ENCODE measurements around the gene WDR3.

The WDR3 gene

DNA sequence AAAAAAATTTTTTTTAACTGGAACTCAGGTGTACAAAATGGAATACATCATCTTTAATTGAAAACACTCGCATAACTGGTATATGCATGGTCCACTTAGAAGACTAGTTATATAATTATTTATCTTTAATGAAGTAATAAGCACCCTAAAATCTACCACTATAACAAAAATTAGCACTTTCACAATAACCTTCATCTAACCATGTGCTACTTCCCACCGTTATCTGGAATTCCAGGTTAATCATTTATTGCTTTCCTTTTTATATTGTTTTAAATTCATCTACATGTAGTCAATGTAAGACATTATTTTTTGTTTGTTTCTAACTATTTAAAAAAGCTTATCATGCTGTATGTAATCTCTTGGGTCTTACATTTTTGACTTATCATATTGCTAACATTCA lies 39.1 kb upstream of the WDR3 start:
- Histone ChIP-seq H3K27me3 (ENCODE audit: insufficient read depth, low read length, poor library complexity, severe bottlenecking) (no peaks in the 10 kb centered on the region), H3K9ac (ENCODE audit: low read depth, low read length, poor library complexity, severe bottlenecking) (no peak overlapping the region), H3K4me2 (ENCODE audit: low read depth, low read length, poor library complexity, severe bottlenecking) (no peak overlapping the region), H3K9me2 (replicated peaks; ENCODE audit: low read depth, low read length) (no peaks in the 10 kb centered on the region), H3F3A (ENCODE audit: low read depth) (no peaks in the 10 kb centered on the region), H3K36me3 (ENCODE audit: insufficient read depth, low read length) (peaks cover 24% of the 10 kb centered on the region; the same call in 1 of the 2 replicates), H3K4me1 (ENCODE audit: insufficient read depth, low read length, poor library complexity, severe bottlenecking) (no peaks in the 10 kb centered on the region), H2AFZ (ENCODE audit: low read length) (no peak overlapping the region), H3K4me3 (ENCODE audit: low read length, poor library complexity, severe bottlenecking) (no peak overlapping the region), H3K79me2 (ENCODE audit: insufficient read depth, low read length) (no peaks in the 10 kb centered on the region), H3K9me3 (ENCODE audit: insufficient read depth, low read depth, low read length) (no peaks in the 10 kb centered on the region), H4K20me1 (ENCODE audit: insufficient read depth, low read length, poor library complexity, severe bottlenecking) (no peaks in the 10 kb centered on the region)
- TF ChIP-seq EZH2phosphoT487 (IDR thresholded peaks at IDR 0.05; ENCODE audit: borderline replicate concordance) = no peak
- TF ChIP-seq, protein P1, sequence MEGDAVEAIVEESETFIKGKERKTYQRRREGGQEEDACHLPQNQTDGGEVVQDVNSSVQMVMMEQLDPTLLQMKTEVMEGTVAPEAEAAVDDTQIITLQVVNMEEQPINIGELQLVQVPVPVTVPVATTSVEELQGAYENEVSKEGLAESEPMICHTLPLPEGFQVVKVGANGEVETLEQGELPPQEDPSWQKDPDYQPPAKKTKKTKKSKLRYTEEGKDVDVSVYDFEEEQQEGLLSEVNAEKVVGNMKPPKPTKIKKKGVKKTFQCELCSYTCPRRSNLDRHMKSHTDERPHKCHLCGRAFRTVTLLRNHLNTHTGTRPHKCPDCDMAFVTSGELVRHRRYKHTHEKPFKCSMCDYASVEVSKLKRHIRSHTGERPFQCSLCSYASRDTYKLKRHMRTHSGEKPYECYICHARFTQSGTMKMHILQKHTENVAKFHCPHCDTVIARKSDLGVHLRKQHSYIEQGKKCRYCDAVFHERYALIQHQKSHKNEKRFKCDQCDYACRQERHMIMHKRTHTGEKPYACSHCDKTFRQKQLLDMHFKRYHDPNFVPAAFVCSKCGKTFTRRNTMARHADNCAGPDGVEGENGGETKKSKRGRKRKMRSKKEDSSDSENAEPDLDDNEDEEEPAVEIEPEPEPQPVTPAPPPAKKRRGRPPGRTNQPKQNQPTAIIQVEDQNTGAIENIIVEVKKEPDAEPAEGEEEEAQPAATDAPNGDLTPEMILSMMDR (conservative IDR thresholded peaks at IDR 0.05; ENCODE audit: low read length) = no peak

DNA sequence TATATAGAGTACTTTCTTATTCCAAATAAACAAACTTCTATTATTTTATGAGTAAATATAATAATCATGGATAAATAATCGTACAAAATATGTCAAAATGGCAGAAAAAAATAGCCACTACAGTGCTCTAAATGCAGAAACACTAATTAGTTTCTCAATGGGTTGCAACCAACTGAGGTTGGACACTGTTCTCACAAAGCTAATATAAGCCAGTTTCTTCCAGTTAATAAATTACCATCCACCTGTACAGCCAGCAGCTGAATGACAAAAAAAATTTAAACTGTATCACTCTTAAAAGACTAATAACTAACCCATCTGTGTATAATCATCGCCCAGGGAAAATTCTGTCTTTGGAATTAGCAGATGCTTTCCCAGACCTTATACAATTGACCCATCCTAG lies 37.0 kb upstream of the WDR3 start:
- Histone ChIP-seq H3K4me1 (ENCODE audit: insufficient read depth, low read length, poor library complexity, severe bottlenecking) (no peaks in the 10 kb centered on the region), H3F3A (ENCODE audit: low read depth) (no peaks in the 10 kb centered on the region), H3K36me3 (ENCODE audit: insufficient read depth, low read length) (peaks cover 36% of the 10 kb centered on the region), H3K27me3 (ENCODE audit: insufficient read depth, low read length, poor library complexity, severe bottlenecking) (no peaks in the 10 kb centered on the region), H4K20me1 (ENCODE audit: insufficient read depth, low read length, poor library complexity, severe bottlenecking) (no peaks in the 10 kb centered on the region), H3K9me3 (ENCODE audit: insufficient read depth, low read depth, low read length) (no peaks in the 10 kb centered on the region), H3K4me3 (ENCODE audit: low read length, poor library complexity, severe bottlenecking) (no peak overlapping the region), H3K9ac (ENCODE audit: low read depth, low read length, poor library complexity, severe bottlenecking) (no peak overlapping the region), H2AFZ (ENCODE audit: low read length) (no peak overlapping the region), H3K9me2 (replicated peaks; ENCODE audit: low read depth, low read length) (no peaks in the 10 kb centered on the region), H3K4me2 (ENCODE audit: low read depth, low read length, poor library complexity, severe bottlenecking) (no peak overlapping the region), H3K79me2 (ENCODE audit: insufficient read depth, low read length) (no peaks in the 10 kb centered on the region)
- no peak for TF ChIP-seq EZH2phosphoT487 (IDR thresholded peaks at IDR 0.05; ENCODE audit: borderline replicate concordance)
- TF ChIP-seq, protein P1 (conservative IDR thresholded peaks at IDR 0.05; ENCODE audit: low read length) = no peak

DNA sequence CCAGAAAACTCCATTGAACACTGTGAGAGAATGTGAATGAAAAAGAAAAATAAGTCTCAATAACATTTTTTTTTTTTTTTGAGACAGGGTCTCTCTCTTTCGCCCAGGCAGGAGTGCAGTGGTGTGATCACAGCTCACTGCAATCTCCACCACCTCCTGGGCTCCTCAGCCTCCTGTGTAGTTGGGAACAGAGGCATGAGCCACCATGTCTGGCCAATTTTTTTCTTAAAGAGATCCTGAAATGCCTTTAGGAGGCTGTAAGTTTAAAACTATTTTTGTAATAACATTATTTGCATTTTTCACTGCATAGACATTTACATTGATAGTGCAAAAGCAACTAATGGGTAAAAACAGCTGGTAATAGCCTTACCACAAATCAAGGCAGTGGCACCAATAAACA lies 35.5 kb upstream of the WDR3 start:
- Histone ChIP-seq H3F3A (ENCODE audit: low read depth) (no peaks in the 10 kb centered on the region), H2AFZ (ENCODE audit: low read length) (no peak overlapping the region), H3K36me3 (ENCODE audit: insufficient read depth, low read length) (peaks cover 46% of the 10 kb centered on the region), H4K20me1 (ENCODE audit: insufficient read depth, low read length, poor library complexity, severe bottlenecking) (no peaks in the 10 kb centered on the region), H3K4me2 (ENCODE audit: low read depth, low read length, poor library complexity, severe bottlenecking) (no peak overlapping the region), H3K9ac (ENCODE audit: low read depth, low read length, poor library complexity, severe bottlenecking) (no peak overlapping the region), H3K4me1 (ENCODE audit: insufficient read depth, low read length, poor library complexity, severe bottlenecking) (no peaks in the 10 kb centered on the region), H3K27me3 (ENCODE audit: insufficient read depth, low read length, poor library complexity, severe bottlenecking) (no peaks in the 10 kb centered on the region), H3K9me3 (ENCODE audit: insufficient read depth, low read depth, low read length) (no peaks in the 10 kb centered on the region), H3K9me2 (replicated peaks; ENCODE audit: low read depth, low read length) (no peaks in the 10 kb centered on the region), H3K79me2 (ENCODE audit: insufficient read depth, low read length) (no peaks in the 10 kb centered on the region), H3K4me3 (ENCODE audit: low read length, poor library complexity, severe bottlenecking) (no peak overlapping the region)
- TF ChIP-seq EZH2phosphoT487 (IDR thresholded peaks at IDR 0.05; ENCODE audit: borderline replicate concordance) = no peak
- TF ChIP-seq, protein P1 (conservative IDR thresholded peaks at IDR 0.05; ENCODE audit: low read length) = no peak
